NCI-H2227 treated with DMSO at 0.1 percent for 48 hours (cell line): ENCODE measurements around the gene TNFSF15.

Experiments
- DNase-seq: peaks from one replicate; lab custom pipeline; 2025; lab: John Stamatoyannopoulos, UW

Gene TNFSF15

GRCh38 chr9:114805670-114806525, at the start of gene TNFSF15:
Gene TNFSF15 (minus strand): TSS chr9:114806039. CDS start chr9:114806012, 27 bp downstream.
- no peak for DNase-seq

- no peak for DNase-seq
Measured at GRCh38 chr9:114855488-114855887, 49.6 kb upstream of the TNFSF15 start.

- DNase-seq: no peak
Measured at GRCh38 chr9:114854736-114855355, 49.0 kb upstream of the TNFSF15 start.

GRCh38 chr9:114853071-114853855, 47.4 kb upstream of the TNFSF15 start:
- DNase-seq: no peak

GRCh38 chr9:114852050-114852594, 46.3 kb upstream of the TNFSF15 start:
- DNase-seq: no peak

GRCh38 chr9:114851306-114851705, 45.5 kb upstream of the TNFSF15 start:
- DNase-seq: no peak

- no peak for DNase-seq
Measured at GRCh38 chr9:114850871-114851270, 45.0 kb upstream of the TNFSF15 start.

GRCh38 chr9:114849450-114849849, 43.6 kb upstream of the TNFSF15 start:
- DNase-seq: no peak

GRCh38 chr9:114847492-114848417, 41.9 kb upstream of the TNFSF15 start:
- no peak for DNase-seq

GRCh38 chr9:114845373-114845772, 39.5 kb upstream of the TNFSF15 start:
- no peak for DNase-seq

GRCh38 chr9:114844766-114845165, 38.9 kb upstream of the TNFSF15 start:
- DNase-seq: no peak

- DNase-seq: no peak
Measured at GRCh38 chr9:114837923-114838322, 32.1 kb upstream of the TNFSF15 start.

- no peak for DNase-seq
Measured at GRCh38 chr9:114836769-114837168, 30.9 kb upstream of the TNFSF15 start.

- DNase-seq: no peak
Measured at GRCh38 chr9:114834386-114834785, 28.5 kb upstream of the TNFSF15 start.

GRCh38 chr9:114830546-114830945, 24.7 kb upstream of the TNFSF15 start:
- DNase-seq: no peak

GRCh38 chr9:114829574-114830440, 24.0 kb upstream of the TNFSF15 start:
- no peak for DNase-seq

GRCh38 chr9:114828303-114828650, 22.4 kb upstream of the TNFSF15 start:
- DNase-seq: no peak

GRCh38 chr9:114827641-114828302, 21.9 kb upstream of the TNFSF15 start:
- no peak for DNase-seq

- no peak for DNase-seq
Measured at GRCh38 chr9:114826431-114826830, 20.6 kb upstream of the TNFSF15 start.
